HCT116 (cell line): Measurements from ENCODE around the gene PLD4.

ENCODE experiments used
- CEBPB ChIP-seq: IDR thresholded peaks from 2 replicates; pipeline ENCODE4 v1.6.1; 2012; ENCODE audit warnings: low read depth
- CTCF ChIP-seq, 3 experiments: fragments of 200-600 bp in 1 of 3; sonication (generic) in 1 of 3; IDR thresholded peaks in 2 of 3; conservative IDR thresholded peaks in 1 of 3; 2 replicates each; pipeline ENCODE4 v1.5.1; 2012 to 2017; ENCODE audit warnings: low read depth in 2 of 3, low read length in 2 of 3, antibody characterized with exemption in 1 of 3, borderline replicate concordance in 1 of 3, control low read depth in 1 of 3, mild to moderate bottlenecking in 1 of 3, mixed read lengths in 1 of 3, mixed run types in 1 of 3, moderate library complexity in 1 of 3; ENCODE audit not compliant: insufficient read depth in 1 of 3
- EGR1 ChIP-seq: IDR thresholded peaks from 2 replicates; pipeline ENCODE4 v1.6.1; 2012; ENCODE audit warnings: low read depth
- EZH2 ChIP-seq: fragments of 200-600 bp; sonication (generic); IDR thresholded peaks from 2 replicates; pipeline ENCODE4 v1.6.1; 2017; ENCODE audit warnings: antibody characterized with exemption, mixed run types
- EZH2phosphoT487 ChIP-seq: fragments of 200-600 bp; IDR thresholded peaks from 2 replicates; pipeline ENCODE4 v1.6.1; 2018; ENCODE audit warnings: antibody characterized with exemption, borderline replicate concordance
- MAX ChIP-seq: IDR thresholded peaks from 2 replicates; pipeline ENCODE4 v1.6.1; 2012
- POLR2A ChIP-seq: IDR thresholded peaks from 2 replicates; pipeline ENCODE4 v1.7.0; 2011; ENCODE audit warnings: borderline replicate concordance; ENCODE audit not compliant: insufficient read depth, insufficient read length; ENCODE audit errors: extremely low read depth
- POLR2AphosphoS5 ChIP-seq: IDR thresholded peaks from 2 replicates; pipeline ENCODE4 v1.6.1; 2011; ENCODE audit warnings: mild to moderate bottlenecking, low read depth, low read length, moderate library complexity
- RAD21 ChIP-seq: IDR thresholded peaks from 2 replicates; pipeline ENCODE4 v1.6.1; 2012; ENCODE audit warnings: low read depth, mild to moderate bottlenecking
- SIN3A ChIP-seq: IDR thresholded peaks from 2 replicates; pipeline ENCODE4 v1.6.1; 2012; ENCODE audit warnings: low read depth
- TCF7L2 ChIP-seq: IDR thresholded peaks from 2 replicates; pipeline ENCODE4 v1.7.0; 2011; ENCODE audit warnings: borderline replicate concordance, inconsistent platforms; ENCODE audit not compliant: insufficient read depth, insufficient read length; ENCODE audit errors: extremely low read depth
- YY1 ChIP-seq: IDR thresholded peaks from 2 replicates; pipeline ENCODE4 v1.6.1; 2011; ENCODE audit warnings: low read length, low read depth, moderate library complexity, mild to moderate bottlenecking; ENCODE audit not compliant: insufficient replicate concordance; ENCODE audit errors: extremely low read depth
- ZFX ChIP-seq: fragments of 450-650 bp; IDR thresholded peaks from 2 replicates; pipeline ENCODE4 v1.6.1; 2017

- no peak for TF ChIP-seq TCF7L2
- no peak for TF ChIP-seq POLR2AphosphoS5
- TF ChIP-seq CTCF (IDR thresholded peaks at IDR 0.05 in 2 of 3, conservative IDR thresholded peaks at IDR 0.05 in 1 of 3; ENCODE audit: borderline replicate concordance in 1 of 3, insufficient read depth in 1 of 3, low read depth in 2 of 3, low read length in 2 of 3): no peak
- no peak for TF ChIP-seq EZH2
- TF ChIP-seq POLR2A: no peak
- no peak for TF ChIP-seq CEBPB
- no peak for TF ChIP-seq SIN3A
- TF ChIP-seq EGR1: no peak
- no peak for TF ChIP-seq YY1
- TF ChIP-seq RAD21: no peak
- no peak for TF ChIP-seq MAX
- TF ChIP-seq EZH2phosphoT487: no peak
- TF ChIP-seq ZFX: no peak
These were observed 31.1 kb upstream of the PLD4 start for GRCh38 chr14:104893435-104894207.
